SKM-1 (cell line): Measurements from ENCODE around the gene KRTAP5-5.
"Not testable (repeated sequence)": the region's sequence is repeated elsewhere in the genome, so short reads cannot be mapped to it uniquely, and the experiment has no call there.

ENCODE experiments used
- DNase-seq: peaks from one replicate; lab custom pipeline; 2025; ENCODE audit not compliant: unreplicated experiment; lab: John Stamatoyannopoulos, UW

KRTAP5-5 gene

DNA sequence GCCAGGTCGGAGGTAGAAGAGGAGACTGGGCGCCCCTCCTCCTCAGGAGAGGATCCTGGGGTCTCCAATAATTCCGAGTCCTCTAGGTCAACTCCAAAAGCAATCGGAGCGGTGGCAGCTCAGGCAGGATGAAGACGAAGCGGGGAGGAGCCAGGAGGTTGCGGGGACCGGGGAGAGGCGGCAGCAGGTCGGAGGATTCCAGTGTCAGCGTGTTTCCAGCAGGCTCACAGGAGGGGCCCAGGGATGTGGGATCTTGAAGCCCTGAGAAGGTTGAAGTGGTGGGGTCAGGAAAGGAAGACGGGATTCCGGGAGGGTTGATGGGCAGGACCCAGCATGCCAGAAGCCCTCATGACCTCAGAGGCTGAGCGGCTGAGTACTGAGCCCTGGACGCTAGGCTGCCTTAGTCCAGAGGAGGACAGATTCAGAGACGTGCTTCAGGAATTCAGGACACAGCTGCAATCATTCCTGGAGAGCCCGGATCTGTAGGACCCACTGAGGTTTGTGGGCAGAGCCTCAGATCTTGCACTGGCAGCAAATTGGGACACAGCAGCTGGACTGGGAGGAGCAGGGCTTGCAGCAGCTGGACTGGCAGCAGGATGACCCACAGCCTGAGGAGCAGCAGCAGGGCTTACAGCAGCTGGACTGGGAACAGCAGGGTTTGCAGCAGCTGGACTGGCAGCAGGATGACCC lies 22.3 kb upstream of the KRTAP5-5 start:
- not testable (repeated sequence) for DNase-seq

DNA sequence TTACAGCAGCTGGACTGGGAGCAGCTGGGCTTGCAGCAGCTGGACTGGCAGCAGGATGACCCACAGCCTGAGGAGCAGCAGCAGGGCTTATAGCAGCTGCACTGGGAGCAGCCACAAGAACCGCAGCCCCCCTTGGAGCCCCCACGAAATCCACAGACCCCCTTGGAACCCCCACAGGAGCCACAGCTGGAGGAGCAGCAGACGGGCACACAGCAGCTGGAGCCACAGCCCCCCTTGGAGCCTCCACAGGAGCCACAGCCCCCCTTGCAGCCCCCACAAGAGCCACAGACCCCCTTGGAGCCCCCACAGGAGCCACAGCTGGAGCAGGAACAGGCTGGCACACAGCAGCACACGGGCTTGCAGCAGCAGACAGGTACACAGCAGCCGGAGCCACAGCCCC lies 21.7 kb upstream of the KRTAP5-5 start:
- DNase-seq: not testable (repeated sequence)

DNA sequence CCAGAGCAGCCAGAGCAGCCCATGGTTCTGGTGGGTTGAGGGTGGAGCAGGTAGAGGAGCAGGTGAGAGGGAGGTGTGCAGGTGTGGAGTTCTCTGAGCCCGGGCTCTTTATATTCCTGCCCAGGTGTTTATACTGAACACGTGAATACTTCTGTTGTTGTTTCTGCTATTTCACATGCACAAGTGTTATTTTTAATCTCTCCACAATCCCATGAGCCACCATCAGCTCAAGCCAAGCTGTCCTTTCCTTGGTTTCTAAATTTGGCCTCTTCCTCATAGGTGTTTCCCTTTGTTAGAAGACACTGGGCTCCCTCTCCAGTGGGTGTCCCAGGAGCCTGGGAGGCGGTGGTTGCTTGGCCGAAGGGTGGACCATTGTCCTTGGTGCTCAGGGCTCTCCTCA lies 21.2 kb upstream of the KRTAP5-5 start, which contains the start of gene KRTAP5-3:
TSS of gene KRTAP5-3 (minus strand) at position 101 of the 400 bp plus-strand sequence. CDS start at position 23, 78 bp downstream.
- DNase-seq: no peak

DNA sequence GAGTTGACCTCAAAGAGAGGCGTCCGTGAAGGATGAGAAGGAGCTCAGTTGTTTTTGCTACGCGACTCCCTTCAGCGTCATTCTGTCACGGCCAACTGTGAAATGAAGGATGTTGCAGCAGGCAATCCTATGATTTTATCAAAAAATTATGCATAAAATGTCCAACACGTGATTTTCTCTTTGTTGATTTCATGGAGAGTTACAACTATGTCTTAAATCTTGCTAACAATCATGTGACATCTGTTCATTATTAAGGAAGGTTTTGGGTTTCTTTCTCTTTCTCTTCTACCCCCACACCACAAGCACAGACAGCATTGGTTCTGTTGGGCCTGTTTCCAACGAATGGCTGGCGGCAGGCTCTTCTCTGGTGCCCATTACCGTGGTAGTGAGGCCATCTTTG lies 11.3 kb upstream of the KRTAP5-5 start:
- DNase-seq: no peak

DNA sequence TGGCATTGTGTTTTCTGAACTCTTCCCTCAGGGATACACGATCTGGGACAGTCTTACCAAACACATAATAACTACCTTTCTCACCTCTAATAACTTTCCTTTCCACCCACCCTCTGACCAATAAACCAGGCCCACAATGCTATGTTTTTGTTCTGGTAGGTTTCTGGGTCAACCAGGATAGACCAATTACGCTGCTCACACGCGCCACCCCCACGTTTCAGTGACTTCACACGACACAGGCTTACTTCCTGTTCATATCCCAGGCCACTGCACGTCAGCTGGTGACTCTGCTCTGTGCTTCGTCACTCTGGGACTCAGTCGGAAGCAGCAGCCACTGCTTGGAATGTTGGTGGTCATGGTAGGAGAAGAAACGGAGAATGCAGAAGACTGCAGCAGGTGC lies 10.1 kb upstream of the KRTAP5-5 start:
- no peak for DNase-seq

DNA sequence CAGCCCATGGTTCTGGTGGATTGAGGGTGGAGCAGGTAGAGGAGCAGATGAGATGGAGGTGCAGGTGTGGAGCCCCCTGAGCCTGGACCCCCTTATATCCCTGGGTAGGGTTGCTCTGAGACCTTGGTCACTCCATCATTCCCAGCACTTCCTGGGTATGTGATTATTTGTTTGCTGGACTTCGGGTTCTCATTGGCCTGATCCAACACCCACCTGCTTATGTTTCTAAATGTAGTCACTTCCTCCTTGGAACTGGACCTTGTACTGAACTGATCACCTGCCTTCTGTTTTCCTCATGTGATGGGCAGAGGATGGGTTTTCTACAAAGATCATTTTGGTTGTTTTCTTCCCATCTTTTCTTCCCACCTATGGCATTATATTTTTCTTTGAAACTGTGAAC lies 7.5 kb upstream of the KRTAP5-5 start, which contains the start of gene KRTAP5-4:
TSS of gene KRTAP5-4 (minus strand) at position 53 of the 400 bp plus-strand sequence. CDS start at position 8, 45 bp downstream.
- DNase-seq: no peak

DNA sequence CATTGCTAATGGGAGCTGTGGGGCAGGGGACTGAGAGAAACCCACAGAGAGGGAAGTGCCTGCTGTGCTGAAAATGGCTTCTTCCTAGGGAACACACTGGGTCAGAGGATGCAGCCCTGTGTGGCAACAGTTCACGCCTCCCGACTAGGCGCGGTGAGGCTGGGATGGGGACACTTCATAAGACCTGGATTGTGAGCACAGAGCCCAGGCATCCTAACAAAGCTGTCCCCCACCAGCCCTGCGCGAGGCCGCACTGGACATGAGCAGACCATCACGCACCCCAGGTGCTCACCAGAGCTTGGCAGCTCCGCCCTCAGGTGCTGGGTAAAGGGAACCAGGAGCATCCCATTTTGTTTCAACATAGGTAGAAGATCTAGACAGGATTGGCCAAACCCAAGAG lies 5.9 kb upstream of the KRTAP5-5 start:
- DNase-seq: no peak

DNA sequence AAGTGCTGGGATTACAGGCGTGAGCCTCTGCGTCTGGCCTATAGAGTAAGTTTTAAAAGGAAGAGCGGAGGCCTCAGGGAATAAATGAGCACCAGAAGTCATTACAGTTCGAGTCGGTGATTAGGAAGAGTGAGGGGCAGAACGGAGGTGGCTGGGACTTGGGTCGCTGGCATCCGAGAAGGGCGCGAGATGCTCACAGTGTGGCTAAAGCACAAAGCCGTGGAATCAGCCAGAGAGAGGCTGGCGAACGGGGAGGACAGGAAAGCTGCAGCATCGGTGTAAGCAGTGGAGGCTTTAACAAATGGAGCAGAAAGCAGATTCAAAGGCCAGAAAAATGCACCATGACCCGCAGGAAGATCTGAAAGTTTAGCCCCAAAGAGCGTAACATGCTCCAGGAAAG lies 5.0 kb upstream of the KRTAP5-5 start:
- DNase-seq: no peak

DNA sequence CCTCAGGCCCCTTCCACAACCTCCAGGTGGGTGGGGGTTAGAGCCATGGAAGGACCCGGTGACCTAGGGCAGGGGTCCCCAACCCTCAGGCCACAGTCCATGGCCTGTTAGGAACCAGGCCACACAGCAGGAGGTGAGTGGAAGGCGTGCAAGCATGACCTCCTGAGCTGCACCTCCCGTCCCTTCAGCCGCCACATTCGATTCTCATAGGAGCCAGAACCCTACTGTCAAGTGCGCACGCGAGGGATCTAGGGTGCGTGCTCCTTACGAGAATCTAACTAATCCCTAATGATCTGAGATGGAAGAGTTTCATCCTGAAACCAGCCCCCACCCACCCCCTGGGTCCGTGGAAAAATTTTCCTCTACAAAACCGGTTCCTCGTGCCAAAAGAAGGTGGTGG lies 4.0 kb upstream of the KRTAP5-5 start:
- no peak for DNase-seq

DNA sequence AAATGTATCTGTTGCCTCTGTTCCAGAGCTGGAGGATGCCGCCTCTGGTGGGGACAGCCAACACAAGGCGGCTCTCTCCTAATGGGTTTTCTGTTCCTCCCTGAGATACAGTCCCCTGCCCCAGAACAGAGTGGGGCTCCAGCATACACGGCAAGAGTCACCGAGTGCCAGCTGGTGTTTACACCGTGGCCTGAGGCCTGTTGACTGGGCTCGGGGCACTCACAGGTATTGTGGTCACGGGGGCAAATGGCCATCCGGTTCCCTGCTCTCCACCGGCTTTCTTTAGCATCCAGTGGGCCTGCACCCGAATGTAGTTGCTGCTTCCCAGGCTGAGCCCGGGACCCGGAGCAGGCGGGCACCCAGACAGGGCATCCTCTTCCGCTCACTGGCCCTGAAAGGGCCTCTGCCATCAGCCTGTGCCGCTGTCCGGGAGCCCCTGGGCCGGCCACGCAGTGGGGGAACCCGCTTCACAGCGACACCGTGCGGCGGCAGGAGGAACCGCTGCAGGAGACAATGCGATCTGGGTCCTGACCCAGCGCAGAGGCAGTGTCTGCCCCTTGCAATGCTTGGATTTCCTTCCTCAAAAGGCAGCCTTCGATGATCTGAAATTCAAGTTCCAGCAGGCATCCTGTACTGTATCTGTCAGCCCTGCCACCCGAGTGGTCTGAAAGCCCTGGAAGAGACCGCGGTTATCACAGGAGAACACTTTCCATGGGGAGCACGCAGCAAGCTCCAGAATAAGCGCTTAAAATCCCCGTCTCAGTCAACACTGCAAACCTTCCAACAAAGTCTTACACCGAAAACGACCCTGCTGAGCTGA lies 859 bp upstream of the KRTAP5-5 start:
- DNase-seq: no peak

DNA sequence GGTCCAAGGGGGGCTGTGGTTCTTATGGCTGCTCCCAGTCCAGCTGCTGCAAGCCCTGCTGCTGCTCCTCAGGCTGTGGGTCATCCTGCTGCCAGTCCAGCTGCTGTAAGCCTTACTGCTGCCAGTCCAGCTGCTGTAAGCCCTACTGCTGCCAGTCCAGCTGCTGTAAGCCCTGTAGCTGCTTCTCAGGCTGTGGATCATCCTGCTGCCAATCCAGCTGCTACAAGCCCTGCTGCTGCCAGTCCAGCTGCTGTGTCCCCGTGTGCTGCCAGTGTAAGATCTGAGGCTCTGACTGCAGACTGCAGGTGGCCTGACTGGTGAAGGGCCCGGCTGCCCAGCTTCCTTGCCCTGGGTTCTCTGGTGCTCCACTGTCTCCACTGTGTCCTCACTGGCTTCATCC lies 696 bp downstream of the KRTAP5-5 start:
- DNase-seq: no peak

DNA sequence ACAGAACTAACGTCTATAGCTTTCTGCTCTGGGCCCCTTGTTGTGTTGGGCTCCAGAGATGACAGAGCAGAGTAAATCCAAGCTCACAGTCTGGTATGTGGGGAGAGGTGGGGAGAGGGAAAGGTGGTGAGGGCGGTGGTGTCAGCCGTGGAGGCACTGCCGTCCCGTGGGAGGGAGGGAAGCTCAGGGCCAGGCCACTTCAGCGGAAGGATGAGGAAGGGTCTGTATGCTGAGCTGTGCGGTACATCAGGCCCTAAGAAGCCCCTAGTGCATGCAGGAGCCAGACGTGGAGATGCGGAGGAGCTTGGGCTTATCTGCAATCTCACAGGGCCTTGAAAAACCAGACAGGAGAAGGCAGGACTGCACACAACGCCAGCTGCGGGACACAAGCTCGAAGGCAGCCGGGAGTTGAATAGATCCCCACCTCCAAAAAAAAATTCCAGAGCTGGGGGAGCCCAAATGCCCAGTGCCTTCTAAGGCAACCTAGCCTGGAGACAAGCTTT lies 1.5 kb downstream of the KRTAP5-5 start:
- DNase-seq: no peak

DNA sequence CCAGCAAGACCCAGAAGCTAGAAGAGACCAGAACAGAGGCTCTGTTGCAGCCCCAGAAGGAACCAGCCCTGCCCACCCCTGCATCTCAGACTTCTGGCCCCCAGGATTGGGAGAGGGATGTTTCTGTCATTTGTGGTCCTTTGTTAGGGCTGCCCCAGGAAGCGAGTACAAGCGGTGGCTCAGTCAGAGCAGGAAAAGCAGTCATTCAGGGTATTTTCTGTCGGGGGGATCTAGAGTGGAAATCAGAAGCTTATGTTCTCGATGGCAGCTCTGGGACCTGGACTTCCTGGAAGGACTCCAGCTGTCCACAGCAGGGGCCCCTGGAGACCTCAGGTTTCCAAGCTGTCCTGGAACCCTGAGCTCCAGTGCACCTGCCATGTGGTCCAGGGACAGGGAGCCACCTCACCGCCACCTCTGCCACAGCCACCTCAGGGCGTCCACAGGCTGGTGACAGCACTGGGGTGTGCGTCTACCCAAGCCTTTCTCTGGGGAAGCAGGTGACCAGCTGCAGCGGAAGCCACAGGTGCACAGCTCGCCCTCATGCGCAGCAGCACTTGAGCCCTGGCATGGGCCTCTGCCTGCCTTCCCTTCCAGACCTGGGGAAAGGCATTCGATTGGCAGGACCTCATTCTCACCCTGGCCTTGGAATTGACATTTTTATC lies 2.6 kb downstream of the KRTAP5-5 start:
- DNase-seq: no peak

DNA sequence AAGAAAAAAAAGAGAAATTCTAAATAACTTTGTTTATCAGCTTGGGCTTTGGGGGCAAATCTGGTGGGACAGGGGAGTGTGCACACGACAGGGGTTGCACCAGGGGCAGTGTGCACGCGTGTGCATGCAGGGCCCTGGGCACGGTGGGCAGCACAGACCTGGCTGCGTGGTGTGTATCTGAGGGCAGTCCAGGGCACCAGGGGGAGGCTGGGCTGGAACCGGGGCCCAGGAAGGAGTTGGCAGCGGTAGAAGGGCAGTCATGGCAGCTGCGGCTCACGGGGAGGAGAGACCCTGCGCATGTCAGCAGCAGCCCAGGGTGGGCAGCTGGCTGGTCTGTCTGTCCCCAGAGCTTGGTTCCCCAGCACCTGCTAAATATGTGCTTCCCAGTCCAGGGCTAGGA lies 4.3 kb downstream of the KRTAP5-5 start:
- no peak for DNase-seq

DNA sequence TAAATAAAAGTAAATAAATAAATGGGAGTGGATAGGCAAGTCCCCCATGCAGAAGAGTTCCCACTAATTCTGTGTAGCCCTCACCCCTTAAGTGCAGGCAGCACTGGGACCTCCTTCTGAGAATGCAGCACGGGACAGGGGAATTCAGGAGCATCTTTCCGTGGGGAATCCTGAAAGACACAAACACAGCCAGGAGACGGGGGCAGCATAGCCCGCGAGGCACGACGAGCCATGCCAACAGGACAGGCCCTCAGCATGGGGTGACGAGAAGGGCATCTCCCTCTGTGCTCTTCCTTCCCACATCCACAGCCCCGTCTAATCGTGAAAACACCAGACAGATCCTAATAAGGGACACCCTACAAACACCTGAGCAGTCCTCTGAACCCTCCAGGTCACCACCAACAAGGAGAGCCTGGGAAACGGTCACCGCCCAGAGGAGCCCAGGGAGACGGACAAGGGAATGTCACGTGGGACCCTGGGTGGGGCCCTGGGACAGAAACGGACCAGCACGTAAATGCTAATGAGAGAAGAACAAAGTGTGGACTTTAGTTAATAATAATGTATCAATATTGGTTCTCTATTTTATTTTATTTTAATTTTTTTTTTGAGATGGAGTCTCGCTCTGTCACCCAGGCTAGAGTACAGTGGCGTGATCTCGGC lies 6.8 kb downstream of the KRTAP5-5 start:
- no peak for DNase-seq

DNA sequence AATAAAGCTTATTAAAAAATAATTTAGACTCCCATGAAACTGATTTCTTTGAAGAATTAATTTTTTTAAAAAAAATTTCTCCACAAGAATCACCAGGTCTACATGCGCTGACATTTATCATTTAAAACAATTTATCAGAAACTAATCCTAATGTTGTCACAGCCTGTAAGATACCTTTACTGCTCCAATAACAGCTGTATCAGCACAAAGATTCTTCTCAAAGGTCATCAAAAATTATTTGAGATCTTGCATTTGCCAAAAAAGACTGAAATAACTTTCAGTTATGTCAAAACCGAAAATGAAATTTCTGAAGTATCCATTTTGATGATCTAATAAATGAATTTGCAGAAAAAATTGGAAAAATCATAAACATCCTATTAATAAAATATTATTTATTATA lies 8.1 kb downstream of the KRTAP5-5 start:
- no peak for DNase-seq

DNA sequence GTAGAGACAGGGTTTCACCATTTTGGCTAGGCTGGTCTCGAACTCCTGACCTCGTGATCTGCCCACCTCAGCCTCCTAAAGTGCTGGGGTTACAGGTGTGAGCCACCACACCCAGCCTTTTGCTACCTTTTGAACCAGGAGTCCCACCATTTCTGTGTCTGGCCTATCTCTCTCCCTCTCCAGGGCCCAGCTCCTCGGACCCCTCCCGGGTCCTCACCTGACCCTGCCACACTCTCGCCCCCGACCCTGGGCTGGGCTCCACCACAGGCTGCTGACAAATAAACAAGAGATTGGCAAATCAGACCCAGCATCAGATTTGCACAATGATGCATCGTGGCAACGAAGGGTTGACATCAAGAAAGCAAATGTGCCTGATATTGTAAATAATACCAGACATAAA lies 8.8 kb downstream of the KRTAP5-5 start:
- DNase-seq: no peak

DNA sequence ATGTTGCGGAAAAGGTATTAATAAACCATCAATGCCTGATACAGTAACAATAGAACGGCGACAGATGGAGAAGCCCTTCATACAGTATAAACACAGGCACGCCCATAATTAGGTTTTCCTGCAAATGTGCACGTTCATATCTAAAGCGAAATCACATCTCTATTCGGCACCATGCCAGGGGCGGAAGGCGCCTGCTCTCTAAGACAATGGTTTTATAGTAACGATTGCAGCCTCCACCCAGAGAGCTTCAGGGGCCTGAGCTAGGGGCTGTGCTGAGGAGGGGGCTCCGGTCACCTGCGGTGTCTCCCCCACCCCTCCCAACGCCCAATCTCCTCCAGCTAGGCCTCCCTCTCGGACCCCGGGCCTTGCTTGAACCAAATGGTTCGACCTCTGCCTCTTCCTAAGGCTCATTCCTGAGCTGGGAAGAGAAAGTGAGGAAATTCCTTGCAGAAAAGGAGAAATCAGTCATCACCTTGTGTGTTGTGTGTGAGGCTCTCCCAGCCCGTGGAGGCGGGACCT lies 9.6 kb downstream of the KRTAP5-5 start:
- no peak for DNase-seq

DNA sequence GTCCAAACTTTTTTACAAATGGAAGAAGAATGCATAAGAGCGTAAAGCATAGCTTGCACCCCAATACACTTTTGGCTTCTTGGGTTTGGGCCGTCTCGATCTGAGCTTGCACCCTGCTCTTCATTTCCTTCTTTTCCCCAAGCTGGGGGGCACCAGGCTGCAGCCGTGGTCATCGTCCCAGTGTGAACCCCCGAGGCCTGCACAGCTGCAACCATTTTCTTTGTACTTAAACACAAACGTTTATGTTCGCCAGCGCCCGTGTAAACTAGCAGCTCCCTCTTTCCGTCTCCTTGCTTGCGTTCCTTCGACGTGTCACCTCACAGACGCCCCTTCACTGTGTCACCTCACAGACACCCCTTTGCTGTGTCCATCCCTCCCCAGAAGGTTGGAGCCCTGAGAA lies 10.1 kb downstream of the KRTAP5-5 start:
- DNase-seq: no peak

DNA sequence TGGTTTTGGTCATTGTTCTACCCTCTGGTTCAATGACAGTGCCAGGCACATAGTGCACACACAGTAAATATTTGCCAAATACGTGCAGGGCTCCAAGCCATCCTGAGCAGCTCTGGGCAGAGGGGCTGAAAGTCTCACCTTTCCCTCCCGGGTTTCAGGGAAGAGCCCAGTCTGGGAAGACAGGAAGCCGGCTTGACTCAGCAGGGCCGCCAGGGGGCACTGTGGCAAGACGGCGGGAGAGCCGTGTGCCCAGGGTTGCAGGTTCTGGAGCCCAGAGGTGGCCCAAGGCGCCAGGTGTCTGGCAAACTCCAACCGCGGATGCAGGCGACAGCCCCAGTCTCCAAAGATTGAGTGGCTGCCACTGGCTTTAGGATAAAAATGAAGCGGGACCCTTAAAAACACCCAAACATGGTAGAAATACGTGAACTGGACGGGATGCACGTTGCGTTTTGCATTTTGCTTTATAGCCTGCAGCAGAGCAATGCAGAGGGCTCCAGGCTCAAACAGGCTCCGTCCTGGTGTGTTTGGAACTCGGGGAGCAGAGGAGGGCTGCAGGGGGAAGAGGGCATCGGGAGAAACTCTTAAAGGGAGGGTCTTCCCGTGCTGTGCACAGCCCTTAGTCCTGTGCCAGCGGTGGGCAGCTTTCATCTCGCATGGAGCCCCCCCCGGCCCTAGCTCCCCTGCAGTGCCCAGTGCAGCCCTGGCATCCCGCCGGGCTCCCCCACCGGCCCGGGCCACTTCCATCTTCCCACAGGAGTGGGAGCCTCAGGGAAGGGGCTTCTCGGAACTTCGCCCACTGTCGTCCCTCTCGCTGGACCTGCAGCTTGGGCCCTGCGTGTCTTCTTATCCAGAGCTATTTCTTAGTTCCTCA lies 10.7 kb downstream of the KRTAP5-5 start:
- no peak for DNase-seq
